ENCODE data around the gene AXDND1.
"Not testable (repeated sequence)": the region's sequence is repeated elsewhere in the genome, so short reads cannot be mapped to it uniquely, and the experiment has no call there.

The AXDND1 gene

GRCh38 chr1:179353546-179353945 is 12.2 kb upstream of the AXDND1 start:
- DNase-seq (ENCODE audit: low read depth, low spot score): no peak
- H3K4me3 ChIP-seq (ENCODE audit: low read length): no peak overlapping the region

GRCh38 chr1:179361631-179362030 is 4.1 kb upstream of the AXDND1 start:
- not testable (repeated sequence) for H3K4me3 ChIP-seq (ENCODE audit: low read length); DNase-seq (ENCODE audit: low read depth, low spot score)

DNA sequence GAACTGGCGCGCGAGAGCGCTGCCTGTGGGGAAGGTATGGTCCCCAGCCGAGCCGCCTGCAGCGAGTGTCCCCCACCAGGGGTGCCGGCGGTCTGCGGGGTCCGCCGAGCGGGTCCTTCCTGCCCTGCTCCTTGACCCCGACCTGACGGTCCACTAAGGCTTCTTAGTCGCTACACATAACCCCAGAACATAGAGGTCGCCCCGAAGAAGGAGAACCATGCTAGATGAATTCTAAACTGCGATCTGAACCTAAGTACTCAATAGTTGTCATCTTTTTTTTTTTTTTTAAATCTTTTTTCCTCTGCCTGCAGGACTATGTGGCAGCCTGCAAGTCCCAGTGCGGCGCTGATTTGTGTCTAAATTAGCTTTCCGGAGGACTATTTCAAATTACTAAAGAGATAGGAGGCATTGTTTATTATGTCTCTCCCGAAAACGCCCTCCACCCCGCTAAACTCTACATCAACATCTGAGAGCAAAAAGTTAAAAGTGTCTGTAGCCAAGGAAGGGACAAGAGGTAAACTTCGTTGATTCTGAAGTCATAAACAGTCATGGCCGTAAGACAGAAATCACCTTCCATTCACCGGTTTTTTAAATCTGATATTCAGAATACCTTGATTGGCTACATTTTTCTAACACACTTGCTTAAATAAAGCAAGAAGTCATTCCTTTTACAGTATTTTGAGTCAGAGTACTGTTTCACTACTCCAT is 476 bp downstream of the AXDND1 start:
- DNase-seq (ENCODE audit: low read depth, low spot score): no peak

DNA sequence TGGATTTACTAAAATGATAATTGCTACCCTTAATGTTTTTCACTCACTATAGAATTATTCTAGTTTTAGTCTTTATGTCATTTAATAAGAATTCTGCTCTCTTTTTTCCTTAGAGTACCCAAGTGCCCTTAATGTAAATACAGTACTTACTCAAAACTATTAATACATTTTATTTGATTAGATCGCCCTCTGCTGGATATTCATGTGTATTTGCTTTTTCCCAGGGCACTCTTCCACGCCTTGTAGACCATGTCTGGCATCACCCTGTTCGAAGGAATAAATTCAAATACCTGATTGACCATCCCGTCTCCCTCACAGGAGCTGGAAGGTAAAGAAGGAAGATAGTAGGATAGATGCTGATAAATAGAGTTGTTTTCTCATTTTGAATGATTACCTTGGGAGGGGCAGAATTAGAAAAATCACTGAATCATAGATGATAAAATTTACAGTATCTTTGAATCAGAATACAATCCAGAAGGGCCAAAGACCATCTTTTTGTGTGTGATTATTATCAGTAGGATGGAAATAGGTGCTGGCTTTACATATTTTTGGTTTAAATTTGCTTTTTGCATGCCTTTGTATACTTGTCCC is 4.1 kb downstream of the AXDND1 start:
- DNase-seq (ENCODE audit: low read depth, low spot score): peak; percentile 73

More for the DNA sequence above, 476 bp downstream of the AXDND1 start:
- H3K4me3 ChIP-seq (ENCODE audit: low read length): peak overlapping the region; percentile 75

DNA sequence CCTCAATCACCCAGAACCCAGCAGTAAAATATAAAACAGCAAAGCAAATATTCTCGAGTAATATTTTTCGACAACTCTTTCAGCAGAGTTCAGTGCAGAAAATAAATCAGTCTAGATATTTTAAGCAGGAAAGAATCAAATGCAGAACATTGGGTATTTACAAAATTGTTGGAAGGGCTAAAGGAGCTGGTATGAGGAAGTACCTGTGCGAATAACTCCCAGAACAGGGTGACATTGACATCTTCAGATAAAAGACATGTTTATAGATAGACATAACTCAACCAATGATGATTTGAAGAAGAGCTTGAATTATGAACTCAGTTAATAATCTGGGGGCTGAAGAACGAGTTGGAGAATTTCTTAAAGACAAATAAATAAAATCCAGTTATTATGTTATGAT is 6.4 kb downstream of the AXDND1 start:
- H3K4me3 ChIP-seq (ENCODE audit: low read length): no peak overlapping the region
- DNase-seq (ENCODE audit: low read depth, low spot score): no peak

More for the DNA sequence above, 4.1 kb downstream of the AXDND1 start:
- no peak overlapping the region for H3K4me3 ChIP-seq (ENCODE audit: low read length)

DNA sequence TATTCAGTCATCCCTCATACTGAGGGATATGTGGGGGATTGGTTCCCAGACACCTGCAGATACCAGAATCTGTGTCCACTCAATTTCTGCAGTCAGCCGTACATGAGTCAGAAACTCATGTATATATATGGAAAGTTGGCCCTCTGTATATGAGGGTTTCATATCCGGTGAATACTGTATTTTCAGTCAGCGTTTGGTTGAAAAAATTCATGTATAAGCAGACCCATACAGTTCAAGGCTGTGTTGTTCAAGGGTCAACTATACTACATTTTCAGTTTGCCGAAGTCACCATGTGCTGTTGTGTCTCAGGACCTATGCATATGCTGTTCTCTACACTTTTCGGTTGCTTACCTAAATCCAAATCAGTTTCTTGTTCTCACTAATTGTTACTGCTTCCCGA is 10.5 kb downstream of the AXDND1 start:
- no peak overlapping the region for H3K4me3 ChIP-seq (ENCODE audit: low read length)
- no peak for DNase-seq (ENCODE audit: low read depth, low spot score)

DNA sequence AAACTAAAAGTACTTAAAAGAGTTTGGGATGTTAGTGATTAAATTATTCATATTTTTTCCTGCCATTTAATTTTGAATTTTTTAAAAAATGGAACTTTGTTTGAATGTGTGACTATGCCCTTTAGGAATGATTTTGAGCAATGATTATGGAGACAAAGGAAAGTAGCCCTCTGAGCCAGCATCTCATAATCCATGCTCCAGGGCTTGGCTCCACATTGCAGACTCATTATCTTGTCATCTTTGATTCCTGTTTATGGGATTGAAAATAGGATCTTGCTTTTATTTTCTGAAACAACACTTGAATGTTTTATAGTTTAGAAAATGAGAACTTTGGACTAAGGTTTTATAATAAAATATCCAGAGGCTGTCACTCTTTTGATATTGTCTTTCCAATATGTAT is 14.5 kb downstream of the AXDND1 start:
- no peak overlapping the region for H3K4me3 ChIP-seq (ENCODE audit: low read length)
- DNase-seq (ENCODE audit: low read depth, low spot score): no peak

DNA sequence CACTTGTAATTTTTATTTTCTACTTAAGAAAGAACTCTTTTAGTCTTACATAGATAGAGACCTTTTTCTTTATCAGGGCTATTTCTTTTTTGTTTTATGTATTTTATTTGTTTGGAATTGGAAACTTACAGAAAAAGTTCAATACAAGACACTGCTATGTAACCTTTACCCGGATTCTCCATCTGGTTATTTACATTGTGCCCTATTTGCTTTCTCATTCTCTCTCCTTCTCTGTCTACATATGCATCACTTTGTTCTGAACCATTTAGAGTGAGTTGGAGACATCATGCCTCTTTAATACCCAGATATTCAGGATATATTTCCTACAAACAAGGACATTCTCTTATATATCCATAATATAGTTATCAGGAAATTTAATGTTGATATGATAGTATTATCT is 18.3 kb downstream of the AXDND1 start:
- H3K4me3 ChIP-seq (ENCODE audit: low read length): no peak overlapping the region
- no peak for DNase-seq (ENCODE audit: low read depth, low spot score)

DNA sequence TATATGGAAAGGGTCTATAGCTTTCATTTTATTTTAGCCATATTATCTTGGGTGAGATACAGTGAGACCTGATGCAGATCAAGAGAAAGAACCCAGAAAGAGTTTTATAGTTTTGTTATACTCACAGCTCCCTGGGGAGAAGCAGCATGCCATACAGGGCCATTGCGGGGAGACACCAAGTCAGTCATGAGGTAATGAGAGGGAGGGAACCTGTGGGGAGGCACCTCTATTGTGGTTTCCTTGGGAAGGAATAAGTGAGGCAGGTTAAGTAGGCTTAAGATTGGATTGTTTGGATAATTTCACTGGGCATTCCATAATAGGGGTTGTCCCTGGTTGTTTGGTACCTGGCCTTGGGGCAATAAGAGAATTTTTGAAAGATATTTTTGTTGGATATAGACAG is 19.7 kb downstream of the AXDND1 start:
- no peak for DNase-seq (ENCODE audit: low read depth, low spot score)
- H3K4me3 ChIP-seq (ENCODE audit: low read length): no peak overlapping the region

DNA sequence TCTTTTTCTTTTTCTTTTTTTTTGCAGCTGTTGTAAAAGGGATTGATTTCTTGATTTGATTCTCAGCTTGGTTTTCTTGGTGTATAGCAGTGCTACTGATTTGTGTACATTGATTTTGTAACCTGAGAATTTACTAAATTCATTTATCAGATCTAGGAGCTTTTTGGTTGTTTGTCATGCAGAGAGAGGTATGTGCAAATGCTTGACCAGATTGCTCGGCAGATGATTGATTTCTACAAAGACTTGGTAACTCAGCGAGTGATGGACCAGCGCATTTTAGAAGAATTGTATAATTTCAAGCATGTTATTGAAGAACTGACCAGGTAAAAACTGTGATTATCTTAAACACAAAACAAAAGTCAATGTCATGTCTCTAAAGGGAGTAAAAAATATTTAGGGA is 27.9 kb downstream of the AXDND1 start:
- no peak for DNase-seq (ENCODE audit: low read depth, low spot score)

GRCh38 chr1:179399399-179399798 is 33.6 kb downstream of the AXDND1 start:
- H3K4me3 ChIP-seq (ENCODE audit: low read length); DNase-seq (ENCODE audit: low read depth, low spot score): not testable (repeated sequence)

More for the DNA sequence above, 27.9 kb downstream of the AXDND1 start:
- H3K4me3 ChIP-seq (ENCODE audit: low read length): no peak overlapping the region

GRCh38 chr1:179417760-179418159 is 52.0 kb downstream of the AXDND1 start:
- H3K4me3 ChIP-seq (ENCODE audit: low read length); DNase-seq (ENCODE audit: low read depth, low spot score): not testable (repeated sequence)

GRCh38 chr1:179418706-179419105 is 52.9 kb downstream of the AXDND1 start:
- not testable (repeated sequence) for H3K4me3 ChIP-seq (ENCODE audit: low read length); DNase-seq (ENCODE audit: low read depth, low spot score)

DNA sequence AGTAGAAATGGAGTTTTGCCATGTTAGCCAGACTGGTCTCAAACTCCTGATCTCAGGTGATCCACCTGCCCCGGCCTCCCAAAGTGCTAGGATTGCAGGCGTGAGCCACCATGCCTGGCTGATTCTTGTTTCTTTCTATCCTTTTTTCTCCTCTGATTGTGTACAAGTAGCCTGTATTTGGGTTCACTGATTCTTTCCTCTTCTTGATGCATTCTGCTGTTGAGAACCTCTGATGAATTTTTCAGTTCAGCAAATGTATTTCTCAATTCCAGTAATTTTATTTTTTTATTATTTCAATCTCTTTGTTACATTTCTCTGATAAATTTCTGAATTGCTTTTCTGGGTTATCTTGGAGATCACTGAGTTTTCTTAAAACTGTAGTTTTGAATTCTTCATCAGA is 58.8 kb downstream of the AXDND1 start:
- no peak overlapping the region for H3K4me3 ChIP-seq (ENCODE audit: low read length)
- no peak for DNase-seq (ENCODE audit: low read depth, low spot score)

DNA sequence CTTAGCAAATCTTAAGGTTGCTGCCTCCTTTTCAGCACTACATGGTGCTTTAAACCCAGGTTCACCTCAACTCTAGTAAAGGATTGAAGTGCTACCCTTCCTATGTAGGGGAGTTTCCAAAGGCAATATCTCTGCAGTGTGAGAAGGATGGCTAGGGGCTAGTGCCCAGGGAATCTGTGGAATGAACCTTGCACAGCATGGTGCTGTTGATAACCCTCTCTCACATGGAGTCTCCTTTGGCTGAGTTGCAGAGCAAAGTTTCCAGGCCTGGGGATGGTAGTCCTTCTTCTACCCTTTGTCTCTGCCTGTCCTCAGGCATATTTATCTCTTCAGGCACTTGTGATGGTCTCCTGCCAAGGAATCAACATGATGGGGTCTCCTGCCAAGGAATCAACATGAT is 59.4 kb downstream of the AXDND1 start:
- DNase-seq (ENCODE audit: low read depth, low spot score): no peak
- H3K4me3 ChIP-seq (ENCODE audit: low read length): no peak overlapping the region

GRCh38 chr1:179437171-179437570 is 71.4 kb downstream of the AXDND1 start:
- no peak overlapping the region for H3K4me3 ChIP-seq (ENCODE audit: low read length)
- DNase-seq (ENCODE audit: low read depth, low spot score): no peak

DNA sequence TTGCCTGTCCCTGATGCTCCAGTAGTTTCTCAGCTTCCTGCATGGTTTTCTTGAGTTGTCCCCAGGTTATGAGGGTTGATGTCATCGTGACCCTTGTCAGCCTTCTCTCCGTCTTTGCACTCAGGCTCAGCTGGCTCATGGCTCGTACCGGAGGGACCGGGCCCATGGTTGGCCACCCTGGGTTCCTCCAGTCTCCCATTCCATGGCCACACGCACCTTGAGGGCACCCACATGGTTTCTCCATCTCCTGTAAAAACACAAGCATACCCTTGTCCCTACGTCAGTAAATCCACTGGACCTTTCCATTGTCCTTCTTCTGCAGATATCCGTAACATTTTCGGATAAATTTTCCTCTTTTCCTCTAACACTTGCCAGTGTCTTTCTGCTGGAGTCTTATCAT is 73.9 kb downstream of the AXDND1 start:
- H3K4me3 ChIP-seq (ENCODE audit: low read length); DNase-seq (ENCODE audit: low read depth, low spot score): not testable (repeated sequence)

DNA sequence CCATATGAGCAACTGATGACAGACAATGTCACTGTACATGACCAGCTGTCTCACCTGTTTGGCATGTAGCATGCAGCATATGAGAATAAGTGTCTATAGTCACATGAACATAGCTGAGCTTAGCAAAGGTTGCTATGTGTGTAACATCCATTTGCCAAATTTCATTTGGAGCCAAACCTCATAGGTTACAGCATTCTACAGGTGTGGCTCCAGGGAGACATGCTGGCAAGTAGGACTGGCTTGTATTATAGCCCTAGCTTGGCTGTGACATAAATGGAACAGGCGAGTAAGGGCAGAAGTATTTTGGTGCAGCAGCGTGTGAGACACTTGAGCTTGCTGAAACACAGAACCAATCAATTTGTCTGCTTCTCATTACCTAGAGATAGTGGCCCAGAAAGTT is 74.5 kb downstream of the AXDND1 start:
- H3K4me3 ChIP-seq (ENCODE audit: low read length); DNase-seq (ENCODE audit: low read depth, low spot score): not testable (repeated sequence)

DNA sequence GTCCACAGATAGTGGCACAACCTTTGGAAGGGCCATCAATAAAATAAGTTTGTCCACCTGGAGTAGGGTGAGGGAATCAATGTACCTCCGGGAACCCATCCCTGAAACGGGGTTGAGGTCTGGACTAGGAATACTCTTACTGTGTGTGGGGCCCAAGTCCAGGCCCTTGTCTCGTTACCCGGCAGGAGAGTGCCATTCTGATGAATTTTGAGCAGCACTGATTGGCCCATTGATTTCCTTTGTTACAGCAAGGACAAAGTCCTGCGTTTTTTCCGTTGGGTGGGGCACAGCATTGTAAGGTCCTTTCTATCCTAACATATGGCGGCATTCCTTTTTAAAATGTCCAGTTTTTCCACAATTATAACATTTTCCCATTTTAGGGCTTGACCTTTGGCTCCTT is 75.2 kb downstream of the AXDND1 start:
- H3K4me3 ChIP-seq (ENCODE audit: low read length): no peak overlapping the region
- DNase-seq (ENCODE audit: low read depth, low spot score): no peak

GRCh38 chr1:179441501-179441900 is 75.7 kb downstream of the AXDND1 start:
- no peak for DNase-seq (ENCODE audit: low read depth, low spot score)
- no peak overlapping the region for H3K4me3 ChIP-seq (ENCODE audit: low read length)

DNA sequence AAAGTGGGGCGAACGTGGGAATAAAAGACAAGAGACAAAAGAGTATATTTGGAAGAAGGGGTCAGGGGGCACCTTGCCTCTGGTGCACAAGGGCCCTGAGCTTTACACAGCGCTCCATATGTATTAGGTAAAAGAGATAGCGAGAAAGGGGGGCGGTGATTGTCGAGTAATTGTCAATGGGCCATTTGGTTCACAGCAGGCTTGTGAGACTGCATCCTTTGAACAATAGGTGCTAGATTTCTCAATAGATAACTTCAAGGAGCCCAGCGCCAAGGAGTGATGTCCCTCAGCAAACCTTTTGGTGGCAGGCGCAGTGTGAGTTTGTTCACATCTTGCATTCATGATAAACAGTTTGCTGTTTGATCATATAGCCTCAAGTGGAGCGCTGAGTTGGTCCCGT is 77.1 kb downstream of the AXDND1 start:
- DNase-seq (ENCODE audit: low read depth, low spot score); H3K4me3 ChIP-seq (ENCODE audit: low read length): not testable (repeated sequence)
